Omental fat pad (tissue), 4 donors: ENCODE measurements around the gene CADM1. TPM values are rescaled to one million over a fixed set of nuclear protein-coding genes. Genes with fewer than 3 reads are reported as not detected.

Source experiments
- ATAC-seq: fragments of 150-250 bp; one replicate; pipeline ENCODE4 v1.9.1; 2016; ENCODE audit warnings: mild to moderate bottlenecking, moderate library complexity; ENCODE audit not compliant: low FRiP score
- DNase-seq: peaks from one replicate; pipeline ENCODE4 v3.0.0-alpha.2; 2019; ENCODE audit warnings: low spot score
- total RNA-seq, 4 donors: library from RNA; depleted of rRNA; stranded (reverse); fragments of >200 nt; gene quantifications; one replicate each; pipeline ENCODE4 v1.1.0, GENCODE V29; 2016
- TF ChIP-seq, protein P1 (sequence below), 3 donors: fragments of 450-650 bp; IDR thresholded peaks; one replicate each; pipeline ENCODE4 v1.5.1; 2016 to 2017; ENCODE audit warnings: antibody characterized with exemption in 3 of 3, mild to moderate bottlenecking in 3 of 3, moderate library complexity in 2 of 3

CADM1 gene
- total RNA-seq, 4 donors from 2014 or later: 5.8 to 27.9 (median 14.9) TPM

- no peak for DNase-seq
- TF ChIP-seq, protein P1, sequence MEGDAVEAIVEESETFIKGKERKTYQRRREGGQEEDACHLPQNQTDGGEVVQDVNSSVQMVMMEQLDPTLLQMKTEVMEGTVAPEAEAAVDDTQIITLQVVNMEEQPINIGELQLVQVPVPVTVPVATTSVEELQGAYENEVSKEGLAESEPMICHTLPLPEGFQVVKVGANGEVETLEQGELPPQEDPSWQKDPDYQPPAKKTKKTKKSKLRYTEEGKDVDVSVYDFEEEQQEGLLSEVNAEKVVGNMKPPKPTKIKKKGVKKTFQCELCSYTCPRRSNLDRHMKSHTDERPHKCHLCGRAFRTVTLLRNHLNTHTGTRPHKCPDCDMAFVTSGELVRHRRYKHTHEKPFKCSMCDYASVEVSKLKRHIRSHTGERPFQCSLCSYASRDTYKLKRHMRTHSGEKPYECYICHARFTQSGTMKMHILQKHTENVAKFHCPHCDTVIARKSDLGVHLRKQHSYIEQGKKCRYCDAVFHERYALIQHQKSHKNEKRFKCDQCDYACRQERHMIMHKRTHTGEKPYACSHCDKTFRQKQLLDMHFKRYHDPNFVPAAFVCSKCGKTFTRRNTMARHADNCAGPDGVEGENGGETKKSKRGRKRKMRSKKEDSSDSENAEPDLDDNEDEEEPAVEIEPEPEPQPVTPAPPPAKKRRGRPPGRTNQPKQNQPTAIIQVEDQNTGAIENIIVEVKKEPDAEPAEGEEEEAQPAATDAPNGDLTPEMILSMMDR (IDR thresholded peaks at IDR 0.05): no peak
- peak; percentile 7 for ATAC-seq
These were observed 335.5 kb downstream of the CADM1 start for GRCh38 chr11:115168686-115169085.

DNA sequence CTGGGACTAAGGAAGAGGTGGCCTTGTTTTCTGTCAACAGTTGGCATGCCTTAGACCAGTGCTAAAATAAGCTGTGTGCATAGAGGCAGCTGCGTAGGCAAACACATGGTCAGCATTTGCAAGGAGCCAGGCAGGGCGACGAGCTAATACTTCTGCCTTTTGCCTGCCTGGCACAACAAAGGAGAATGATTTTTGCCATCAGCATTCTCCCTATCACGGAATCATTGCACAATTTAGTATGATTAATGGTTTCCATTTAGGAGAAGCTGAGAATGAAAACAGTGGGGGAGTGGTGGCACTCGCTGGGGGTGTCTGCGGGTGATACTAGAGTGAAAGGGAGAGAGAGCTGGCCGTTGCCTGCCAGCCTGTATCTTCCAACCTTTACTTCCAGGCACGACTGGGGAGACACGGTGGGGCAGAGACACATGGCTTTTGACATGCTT, 336.0 kb downstream of the CADM1 start:
- ATAC-seq: peak; percentile 31
- no peak for DNase-seq
- TF ChIP-seq, protein P1 (IDR thresholded peaks at IDR 0.05): no peak

GRCh38 chr11:115167456-115167855, 336.8 kb downstream of the CADM1 start:
- TF ChIP-seq, protein P1 (IDR thresholded peaks at IDR 0.05): no peak
- DNase-seq: no peak

GRCh38 chr11:115166820-115167219, 337.4 kb downstream of the CADM1 start:
- ATAC-seq (peak; percentile 41), DNase-seq (no peak)
- TF ChIP-seq, protein P1 (IDR thresholded peaks at IDR 0.05): no peak

More at GRCh38 chr11:115167456-115167855, 336.8 kb downstream of the CADM1 start:
- no peak for ATAC-seq

DNA sequence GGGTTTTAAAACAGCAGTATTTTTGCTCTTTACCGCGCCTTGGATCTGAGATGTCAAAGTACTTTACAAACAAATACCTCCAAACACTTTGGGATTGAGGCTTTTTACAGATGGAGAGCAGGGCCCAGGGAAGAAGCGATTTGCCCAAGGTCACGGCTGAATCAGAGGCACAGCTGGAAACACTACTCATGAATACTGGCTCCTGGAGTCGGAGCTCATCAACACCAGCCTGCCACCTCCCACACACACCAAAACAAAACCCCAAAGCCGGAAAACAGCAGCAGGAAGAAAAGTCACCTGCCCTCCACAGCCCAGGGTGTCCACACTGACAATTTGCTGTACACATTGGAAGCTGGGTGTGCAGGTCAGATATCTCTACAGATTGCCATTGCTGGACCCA, 339.4 kb downstream of the CADM1 start:
- ATAC-seq (no peak), DNase-seq (no peak)
- TF ChIP-seq, protein P1 (IDR thresholded peaks at IDR 0.05): no peak

GRCh38 chr11:115162919-115163318, 341.3 kb downstream of the CADM1 start:
- no peak for ATAC-seq
- DNase-seq: no peak

GRCh38 chr11:115161876-115162275, 342.3 kb downstream of the CADM1 start:
- TF ChIP-seq, protein P1 (IDR thresholded peaks at IDR 0.05): no peak
- ATAC-seq: no peak
- DNase-seq: no peak

More at GRCh38 chr11:115162919-115163318, 341.3 kb downstream of the CADM1 start:
- TF ChIP-seq, protein P1 (IDR thresholded peaks at IDR 0.05): no peak
